Stimulated activated CD8-positive, alpha-beta memory T cell treated with anti-CD3 and anti-CD28 coated beads, Interleukin-4, amount 100 ng/mL, for 48 hours (primary cell): ENCODE measurements around the gene INSIG1.

Source experiments
- DNase-seq: peaks from one replicate; pipeline ENCODE4 v3.0.0-alpha.2; 2020

The INSIG1 gene

DNA sequence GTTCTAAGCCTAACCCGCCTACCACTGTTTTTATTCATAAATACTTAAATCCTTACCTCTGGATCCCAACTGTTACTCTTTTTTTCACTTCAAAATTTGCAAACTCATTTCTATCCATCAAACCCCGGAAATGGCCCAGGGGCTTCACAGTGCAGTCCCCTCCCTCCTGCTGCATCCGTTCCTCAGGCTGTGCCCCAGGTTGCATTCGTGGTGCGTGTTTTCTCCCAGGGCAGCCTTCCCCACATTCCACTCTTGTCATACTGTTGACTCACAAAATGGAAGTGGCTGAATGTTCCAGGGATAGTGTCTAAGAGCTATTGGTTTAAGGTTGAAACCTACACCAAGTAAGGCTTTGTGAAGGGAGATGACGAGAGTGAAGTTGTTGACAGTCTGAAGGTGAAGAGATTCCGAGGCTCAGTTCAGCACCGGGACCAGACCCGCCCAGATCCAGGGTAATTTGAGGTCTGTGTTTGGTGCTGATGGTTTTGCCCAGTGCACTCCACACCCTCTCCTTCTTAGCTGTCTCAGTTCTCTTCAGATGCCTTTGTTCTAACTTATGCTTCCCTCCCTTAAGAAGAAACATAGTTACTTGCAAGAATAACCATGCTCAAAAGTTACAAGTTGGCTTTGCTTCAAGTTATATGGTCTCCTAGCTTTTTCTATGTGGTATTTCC, 7.7 kb downstream of the INSIG1 start:
- no peak for DNase-seq

DNA sequence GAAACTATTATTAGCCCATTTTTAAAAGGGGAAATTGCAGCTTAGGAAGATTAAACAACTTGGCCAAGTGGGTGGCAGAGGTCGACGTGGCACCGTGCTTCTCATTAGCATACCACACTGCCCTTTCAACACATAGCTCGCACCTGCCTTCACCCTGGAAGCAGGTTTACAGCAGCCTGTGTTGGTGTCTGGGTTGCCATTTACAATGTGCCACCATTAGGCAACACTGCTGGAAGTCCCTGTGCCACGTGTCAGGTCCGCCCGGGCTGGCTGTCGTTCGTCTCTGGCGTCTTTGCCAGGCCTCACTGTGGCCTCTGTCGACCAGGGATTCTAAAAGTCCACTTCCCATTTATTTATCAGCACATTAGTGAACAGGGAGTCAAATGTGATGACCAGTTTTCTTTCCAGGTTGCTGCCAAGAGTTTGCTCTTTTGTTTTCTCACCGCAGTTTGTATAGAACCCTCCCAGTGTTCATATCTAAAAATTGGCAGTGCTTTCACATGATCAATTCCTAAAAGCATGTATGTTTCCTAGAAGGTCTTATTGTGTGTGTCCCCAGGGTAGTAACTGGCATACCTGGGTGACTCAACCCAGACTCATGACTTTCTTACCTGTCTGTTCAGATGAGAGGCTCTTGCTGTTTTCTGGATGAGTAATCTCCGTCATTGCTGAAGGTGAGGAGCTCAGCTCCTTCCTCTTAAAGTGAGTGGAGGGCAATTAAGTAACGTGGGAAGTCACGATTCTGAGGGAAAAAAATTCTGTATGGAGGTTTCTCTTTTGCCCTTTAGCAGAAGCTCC, 9.2 kb downstream of the INSIG1 start:
- no peak for DNase-seq

DNA sequence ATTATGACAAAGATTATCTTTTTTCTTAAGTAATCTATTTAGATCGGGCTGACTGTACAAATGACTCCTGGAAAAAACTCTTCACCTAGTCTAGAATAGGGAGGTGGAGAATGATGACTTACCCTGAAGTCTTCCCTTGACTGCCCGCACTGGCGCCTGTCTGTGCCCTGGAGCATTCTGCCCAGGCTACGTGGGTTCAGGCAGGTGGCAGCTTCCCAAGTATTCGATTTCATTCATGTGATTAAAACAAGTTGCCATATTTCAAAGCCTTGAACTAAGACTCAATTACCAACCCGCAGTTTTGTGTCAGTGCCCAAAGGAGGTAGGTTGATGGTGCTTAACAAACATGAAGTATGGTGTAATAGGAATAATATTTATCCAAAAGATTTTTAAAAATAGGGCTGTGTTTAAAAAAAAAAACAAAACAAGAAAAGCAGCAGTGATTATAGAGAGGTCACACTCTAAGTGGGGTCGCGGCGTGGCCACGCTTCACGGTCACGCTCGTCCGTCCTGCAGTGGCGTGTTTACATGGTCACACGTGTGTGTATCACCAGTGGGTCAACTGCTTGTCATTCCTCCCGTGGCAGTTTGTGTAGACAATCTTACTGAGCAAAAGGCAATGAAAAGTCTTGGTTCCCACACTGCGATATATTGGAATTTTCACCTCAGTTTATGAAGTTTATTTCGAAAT, 10.8 kb downstream of the INSIG1 start:
- DNase-seq, result no peak

DNA sequence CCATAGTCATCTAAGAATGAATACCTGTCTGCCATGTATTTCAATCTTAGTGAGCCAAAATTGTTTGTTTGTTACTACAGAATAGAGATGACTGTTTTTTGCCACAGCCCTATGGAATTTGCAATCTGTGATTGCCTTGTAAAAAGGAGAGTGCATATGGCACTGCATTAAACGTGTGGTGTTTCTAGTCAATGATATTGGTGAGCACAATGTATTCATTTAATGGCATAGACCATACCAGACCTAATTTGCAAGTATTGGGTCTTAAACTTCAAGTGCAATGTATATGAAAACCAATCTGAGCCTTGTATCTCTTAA, 11.3 kb downstream of the INSIG1 start:
- no peak for DNase-seq

DNA sequence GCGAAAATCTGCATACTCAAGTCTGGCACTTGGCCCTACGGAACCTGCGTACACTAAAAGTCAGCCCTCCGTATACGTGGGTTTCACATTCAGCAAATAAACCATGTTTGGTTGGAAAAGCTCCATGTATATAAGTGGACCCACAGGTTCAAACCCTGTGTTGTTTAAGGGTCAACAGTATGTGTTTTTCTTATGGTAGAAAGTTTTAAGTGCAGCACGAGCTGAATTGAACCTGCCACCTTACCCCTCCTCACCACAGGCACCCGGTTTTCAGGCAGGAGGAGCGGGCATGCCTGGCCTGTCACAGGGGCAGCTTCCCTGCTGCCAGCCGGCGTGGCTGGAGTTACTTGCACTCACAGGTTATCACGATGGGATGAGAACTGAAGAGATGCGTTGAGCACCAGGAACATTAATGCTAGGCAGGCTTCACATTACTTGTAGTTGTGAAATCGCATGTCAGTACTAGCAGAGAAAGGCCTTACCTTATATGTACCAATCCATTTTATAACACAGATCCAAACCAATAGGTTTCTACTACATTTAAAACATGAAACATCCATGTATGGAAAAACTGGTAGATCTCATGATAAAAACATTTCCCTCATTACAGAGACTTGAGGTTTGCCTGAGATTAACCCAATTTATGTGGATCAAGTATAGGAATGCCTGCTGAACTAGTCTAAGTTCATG, 12.9 kb downstream of the INSIG1 start:
- DNase-seq, result peak; percentile 16

DNA sequence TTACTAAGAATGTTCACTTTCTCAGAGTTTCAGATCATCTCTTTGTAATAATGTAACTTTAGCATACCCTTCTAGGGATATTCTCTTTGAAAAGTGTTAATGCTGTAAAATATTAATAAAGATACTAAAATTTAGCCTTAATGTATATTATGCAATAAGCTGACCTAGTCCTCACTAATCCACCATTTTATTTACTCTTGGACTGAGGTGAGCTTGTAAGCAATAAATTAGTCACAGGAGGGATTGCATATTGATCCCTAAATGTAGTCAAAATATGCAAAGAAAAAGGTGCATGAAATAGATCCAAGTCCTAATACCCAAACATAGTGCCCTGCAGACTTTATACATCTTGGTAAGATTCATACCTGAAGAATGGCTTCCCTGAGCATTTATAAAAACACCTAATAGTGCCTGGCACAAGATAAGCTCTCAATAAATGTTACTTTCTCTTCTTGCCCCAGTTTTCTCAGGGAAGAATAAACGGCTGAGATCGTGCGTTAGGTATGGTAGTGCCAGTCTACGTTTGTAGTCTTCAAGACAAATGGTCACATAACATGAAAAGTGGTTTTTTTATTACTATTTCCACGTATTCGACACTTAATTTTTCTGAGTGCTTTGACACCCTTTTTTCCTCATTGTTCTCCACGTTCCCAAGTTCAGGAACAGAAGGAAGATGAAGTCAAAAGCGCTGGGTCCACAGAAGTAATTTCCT, 14.3 kb downstream of the INSIG1 start:
- peak; percentile 3 for DNase-seq

GRCh38 chr7:155312633-155313032, 15.0 kb downstream of the INSIG1 start:
- peak; percentile 14 for DNase-seq

- no peak for DNase-seq
Observed at GRCh38 chr7:155313096-155313495, 15.4 kb downstream of the INSIG1 start.

DNA sequence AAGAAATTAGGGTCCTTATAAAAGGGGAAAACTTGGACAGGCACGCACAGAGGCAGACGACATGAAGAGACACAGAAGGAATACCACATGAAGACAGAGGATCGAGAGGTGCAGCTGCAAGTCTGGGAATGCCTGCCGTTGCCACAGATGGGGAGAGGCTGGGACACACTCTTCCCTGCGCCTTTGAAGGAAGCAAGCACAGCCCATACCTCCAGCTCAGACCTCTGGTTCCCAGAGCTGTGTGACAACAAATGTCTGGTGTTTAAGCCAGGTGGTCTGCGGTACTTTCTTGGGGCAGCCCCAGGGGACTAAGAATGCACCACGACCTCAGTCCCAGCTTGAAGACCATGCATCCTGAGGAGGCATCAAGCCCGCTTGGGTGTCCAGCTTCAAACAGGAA, 18.3 kb downstream of the INSIG1 start:
- no peak for DNase-seq

DNA sequence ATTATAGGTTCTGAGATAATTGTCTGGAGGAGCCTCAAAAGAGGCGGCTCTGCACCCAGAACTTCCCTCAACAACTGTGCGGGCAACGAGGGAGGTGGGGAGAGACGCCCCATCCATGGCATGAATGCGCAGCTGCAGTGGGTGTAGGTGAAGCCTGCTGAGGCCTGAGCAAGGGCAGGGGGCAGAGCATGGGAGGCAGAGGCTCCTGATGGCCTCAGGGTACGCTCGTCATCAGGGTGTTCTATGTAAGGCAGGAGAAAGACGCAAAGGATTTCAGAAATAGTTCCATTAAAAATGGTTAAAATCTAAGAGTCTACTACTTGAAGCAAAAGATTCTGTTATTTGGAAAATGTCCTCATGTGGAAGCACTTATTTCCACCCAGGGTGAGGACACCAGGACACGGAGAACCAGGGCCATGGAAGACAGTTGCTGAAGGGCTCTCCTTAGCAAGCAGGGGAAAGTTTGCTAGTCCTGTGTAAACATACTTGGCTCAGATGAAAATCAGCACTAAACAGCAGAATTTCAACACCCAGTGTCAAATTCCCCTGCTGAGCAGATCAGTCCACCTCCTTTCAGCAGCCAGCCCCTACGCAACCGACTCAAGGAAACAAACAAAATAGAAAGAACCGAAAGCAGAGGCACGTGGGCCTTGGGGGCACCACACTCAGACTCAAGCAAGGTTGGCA, 18.9 kb downstream of the INSIG1 start:
- peak; percentile 17 for DNase-seq

GRCh38 chr7:155317114-155317434, 19.4 kb downstream of the INSIG1 start:
- peak; percentile 2 for DNase-seq

- DNase-seq, result no peak
Observed at GRCh38 chr7:155318245-155318644, 20.6 kb downstream of the INSIG1 start.

DNA sequence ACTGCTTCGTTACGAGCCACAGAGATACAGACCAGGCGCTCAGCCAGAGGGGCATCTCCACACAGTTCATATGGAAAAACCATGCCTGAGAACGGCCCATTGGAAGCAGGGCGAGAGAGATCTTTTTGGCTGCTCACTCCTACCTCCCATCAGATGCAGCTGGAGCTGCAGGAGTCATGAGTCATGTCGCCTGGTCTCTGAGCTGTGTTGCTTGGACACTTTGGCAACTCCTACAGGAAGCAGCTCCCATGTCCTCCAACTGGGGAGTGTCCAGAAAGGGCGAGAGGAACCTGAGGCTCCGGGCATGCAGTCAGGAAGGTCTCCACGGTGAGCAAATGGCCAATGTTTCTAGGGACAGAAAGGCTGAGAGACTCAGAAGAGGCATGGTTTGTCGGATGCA, 24.9 kb downstream of the INSIG1 start:
- peak; percentile 15 for DNase-seq

GRCh38 chr7:155323001-155323638, 25.4 kb downstream of the INSIG1 start:
- DNase-seq, result peak; percentile 5

DNA sequence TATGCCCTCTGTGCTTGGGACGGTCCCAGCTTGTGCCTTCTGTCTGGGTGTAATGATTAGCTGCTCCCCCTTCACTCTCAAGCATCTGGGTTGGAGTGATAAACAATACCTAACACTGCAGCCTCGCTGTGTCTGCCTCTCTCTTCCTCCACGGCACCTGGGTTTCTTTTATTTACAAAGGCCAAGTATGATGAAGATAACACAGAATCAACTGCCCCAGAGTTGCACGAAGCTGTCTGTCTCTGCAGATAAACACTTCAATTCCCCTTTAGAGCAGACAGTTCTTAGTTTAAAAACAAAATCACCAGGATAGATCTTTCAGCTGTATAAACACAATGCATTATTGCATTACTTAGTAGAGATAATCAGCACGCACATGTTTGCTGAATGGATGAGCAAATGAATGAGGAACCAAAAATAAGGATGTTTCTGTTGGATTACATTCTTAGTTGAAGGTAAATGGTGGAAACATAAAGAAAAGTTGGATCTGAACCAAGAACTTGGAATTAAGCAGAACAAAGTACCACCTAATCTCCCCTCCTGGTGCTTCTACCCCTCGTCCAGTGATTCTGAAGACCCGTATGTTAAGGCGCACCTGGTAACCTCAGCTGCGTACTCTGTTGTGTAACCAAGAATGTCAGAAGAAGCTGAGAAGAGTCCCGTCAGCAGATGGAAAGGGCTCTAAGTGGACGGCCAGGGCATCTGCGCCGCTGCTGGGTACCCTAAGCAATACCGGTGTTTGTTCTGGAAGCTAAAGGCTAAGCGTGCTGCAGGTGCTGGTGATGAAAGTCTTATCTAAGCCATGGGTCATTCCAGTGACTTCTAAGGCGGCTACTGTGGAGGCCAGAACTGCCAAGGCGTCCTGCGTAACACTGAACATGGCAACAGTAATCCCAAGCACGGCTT, 26.6 kb downstream of the INSIG1 start:
- peak; percentile 8 for DNase-seq

DNA sequence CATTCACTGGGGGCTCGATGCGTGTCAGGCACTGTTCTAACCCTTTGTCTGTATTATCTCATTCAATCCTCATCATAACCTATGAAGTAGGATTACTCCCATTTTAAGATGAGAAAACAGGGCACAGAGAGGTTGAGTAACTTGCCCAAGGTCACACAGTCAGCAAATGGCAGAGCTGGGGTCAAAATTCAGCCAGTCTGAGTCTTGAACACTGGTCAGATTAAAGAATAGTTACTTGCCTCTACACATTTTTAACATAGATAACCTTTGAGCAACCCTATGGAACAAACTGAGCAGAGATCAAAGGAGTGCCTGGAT, 27.2 kb downstream of the INSIG1 start:
- DNase-seq, result no peak

DNA sequence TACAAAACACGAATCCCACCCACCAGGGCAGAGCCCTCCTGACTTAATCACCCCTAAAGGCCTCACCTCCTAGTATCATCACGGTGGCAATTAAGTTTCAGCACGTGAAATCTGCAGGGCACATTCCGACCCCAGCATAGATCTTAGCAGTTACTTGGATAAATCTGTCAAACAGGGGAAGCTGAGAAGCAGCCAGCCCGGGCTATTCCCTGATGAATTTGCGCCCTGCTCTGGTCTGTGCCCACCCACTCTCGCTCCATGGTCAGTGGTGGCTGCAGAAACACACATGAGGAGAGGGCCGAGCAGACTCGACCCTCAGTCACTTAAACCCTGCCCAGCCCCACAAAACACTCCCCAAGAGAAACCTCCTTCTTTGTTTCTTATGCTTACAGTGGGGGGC, 28.7 kb downstream of the INSIG1 start:
- DNase-seq, result peak; percentile 1

- DNase-seq, result peak; percentile 19
Observed at GRCh38 chr7:155327590-155328320, 30.1 kb downstream of the INSIG1 start.

- DNase-seq, result no peak
Observed at GRCh38 chr7:155329225-155329624, 31.5 kb downstream of the INSIG1 start.

- DNase-seq, result peak; percentile 3
Observed at GRCh38 chr7:155331396-155331795, 33.7 kb downstream of the INSIG1 start.
